ENCODE measurements around the gene ALG10.
"Not testable (repeated sequence)": the region's sequence is repeated elsewhere in the genome, so short reads cannot be mapped to it uniquely, and the experiment has no call there.

Gene ALG10, protein sequence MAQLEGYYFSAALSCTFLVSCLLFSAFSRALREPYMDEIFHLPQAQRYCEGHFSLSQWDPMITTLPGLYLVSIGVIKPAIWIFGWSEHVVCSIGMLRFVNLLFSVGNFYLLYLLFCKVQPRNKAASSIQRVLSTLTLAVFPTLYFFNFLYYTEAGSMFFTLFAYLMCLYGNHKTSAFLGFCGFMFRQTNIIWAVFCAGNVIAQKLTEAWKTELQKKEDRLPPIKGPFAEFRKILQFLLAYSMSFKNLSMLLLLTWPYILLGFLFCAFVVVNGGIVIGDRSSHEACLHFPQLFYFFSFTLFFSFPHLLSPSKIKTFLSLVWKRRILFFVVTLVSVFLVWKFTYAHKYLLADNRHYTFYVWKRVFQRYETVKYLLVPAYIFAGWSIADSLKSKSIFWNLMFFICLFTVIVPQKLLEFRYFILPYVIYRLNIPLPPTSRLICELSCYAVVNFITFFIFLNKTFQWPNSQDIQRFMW

DNA sequence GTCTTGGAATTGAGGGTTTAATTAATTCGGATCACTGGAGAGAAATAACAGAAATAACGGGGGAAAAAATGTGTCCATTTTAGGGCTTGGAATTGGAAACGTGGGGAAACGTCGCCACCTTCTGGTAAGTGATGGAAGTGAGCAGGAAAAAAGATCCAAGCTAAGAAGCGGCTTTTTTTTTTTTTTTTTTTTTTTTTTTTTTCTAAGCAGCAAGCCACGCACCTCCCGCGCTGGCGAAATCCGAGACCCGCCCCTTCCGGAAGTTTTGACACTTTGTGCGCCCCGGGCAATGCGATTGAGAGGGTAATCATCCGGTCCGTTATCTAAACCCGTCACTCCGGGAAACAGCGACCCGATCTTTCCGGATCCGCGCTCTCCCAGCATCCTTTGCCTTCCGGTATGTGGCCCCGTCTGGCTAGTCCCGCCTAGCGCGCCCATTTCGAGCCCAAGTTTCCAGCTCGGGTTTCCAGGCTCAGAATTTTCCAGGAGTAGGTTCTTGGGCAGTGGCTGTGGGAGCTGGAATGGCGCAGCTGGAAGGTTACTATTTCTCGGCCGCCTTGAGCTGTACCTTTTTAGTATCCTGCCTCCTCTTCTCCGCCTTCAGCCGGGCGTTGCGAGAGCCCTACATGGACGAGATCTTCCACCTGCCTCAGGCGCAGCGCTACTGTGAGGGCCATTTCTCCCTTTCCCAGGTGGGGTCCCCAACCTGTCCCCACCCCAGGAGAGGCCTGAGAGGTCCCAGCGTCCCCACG is at the start of gene ALG10:
TSS of gene ALG10 (plus strand) at position 418 of the 752 bp plus-strand sequence. CDS start at position 522, 104 bp downstream.
- peak; percentile 99 for DNase-seq

DNA sequence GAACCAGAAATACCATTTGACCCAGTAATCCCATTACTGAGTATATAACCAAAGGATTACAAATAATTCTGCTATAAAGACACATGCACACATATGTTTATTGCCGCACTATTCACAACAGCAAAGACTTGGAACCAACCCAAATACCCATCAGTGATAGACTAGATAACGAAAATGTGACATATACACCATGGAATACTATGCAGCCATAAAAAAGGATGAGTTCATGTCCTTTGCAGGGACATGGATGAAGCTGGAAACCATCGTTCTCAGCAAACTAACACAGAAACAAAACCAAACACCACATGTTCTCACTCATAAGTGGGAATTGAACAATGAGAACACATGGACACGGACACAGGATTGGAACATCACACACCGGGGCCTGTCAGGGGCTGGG is 49.4 kb upstream of the ALG10 start:
- DNase-seq: not testable (repeated sequence)

DNA sequence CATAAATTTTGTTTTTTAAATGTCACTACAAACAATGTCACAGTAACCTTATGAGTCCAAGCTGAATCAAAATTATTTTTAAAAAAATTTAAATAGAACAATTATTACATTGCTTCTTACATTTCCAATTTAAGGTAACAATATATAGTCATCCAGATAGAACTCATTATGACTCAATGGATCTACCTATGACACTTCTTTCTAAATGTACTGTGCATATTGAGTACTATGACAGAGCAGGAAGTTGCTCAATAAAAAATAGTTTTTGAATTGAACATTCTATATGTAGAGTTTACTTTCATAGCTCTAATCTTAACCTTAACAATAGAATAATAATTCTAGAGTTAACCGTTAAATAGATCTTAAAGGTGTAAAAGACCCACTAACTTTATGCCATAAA is 44.4 kb upstream of the ALG10 start:
- no peak for DNase-seq

DNA sequence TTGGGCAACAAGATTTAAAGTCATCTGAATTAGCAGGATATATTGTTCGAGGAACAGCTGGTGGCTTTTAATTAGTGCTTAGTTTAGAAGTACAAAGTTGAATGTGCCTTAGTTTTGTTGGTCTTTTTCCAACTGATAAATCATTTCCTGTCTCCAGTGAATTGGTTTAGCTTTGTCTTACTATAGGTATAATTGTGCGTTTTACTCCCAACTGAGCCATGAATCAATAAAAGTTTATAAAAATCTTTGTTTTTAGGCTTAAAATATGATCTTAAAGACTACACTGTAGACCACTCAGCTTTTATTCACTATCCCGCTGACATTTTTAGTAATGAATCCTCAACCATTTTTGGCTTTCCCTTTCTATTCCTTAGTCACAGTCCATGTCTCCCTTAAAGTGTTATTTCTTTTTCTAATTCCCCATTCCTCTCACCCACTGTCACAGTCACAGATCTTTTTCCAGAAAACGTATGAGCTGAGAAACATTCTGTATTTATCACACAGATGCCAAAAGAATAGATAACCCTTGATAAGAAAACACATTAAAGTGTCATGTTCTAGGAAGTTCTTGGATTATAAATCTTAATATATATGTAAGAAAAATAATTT is 34.0 kb upstream of the ALG10 start:
- peak; percentile 15 for DNase-seq

DNA sequence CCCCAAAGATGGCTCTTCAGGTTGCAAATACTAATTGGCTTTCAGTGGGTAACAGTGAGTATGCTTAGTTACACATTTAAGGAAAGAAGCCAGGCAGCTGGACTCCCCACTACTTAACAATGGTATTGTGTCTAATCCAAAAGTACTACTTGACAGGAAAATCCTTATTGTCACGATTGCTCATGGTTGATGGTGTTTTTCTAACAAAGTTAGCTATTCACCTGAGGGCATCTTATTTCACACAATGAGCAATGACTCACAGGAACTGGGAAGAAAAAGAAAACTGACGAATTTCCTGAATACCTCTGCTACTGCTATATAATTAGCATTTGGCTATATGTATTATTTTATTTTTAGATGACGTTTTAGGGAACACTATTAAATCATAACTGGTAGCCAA is 33.4 kb upstream of the ALG10 start:
- peak; percentile 8 for DNase-seq

DNA sequence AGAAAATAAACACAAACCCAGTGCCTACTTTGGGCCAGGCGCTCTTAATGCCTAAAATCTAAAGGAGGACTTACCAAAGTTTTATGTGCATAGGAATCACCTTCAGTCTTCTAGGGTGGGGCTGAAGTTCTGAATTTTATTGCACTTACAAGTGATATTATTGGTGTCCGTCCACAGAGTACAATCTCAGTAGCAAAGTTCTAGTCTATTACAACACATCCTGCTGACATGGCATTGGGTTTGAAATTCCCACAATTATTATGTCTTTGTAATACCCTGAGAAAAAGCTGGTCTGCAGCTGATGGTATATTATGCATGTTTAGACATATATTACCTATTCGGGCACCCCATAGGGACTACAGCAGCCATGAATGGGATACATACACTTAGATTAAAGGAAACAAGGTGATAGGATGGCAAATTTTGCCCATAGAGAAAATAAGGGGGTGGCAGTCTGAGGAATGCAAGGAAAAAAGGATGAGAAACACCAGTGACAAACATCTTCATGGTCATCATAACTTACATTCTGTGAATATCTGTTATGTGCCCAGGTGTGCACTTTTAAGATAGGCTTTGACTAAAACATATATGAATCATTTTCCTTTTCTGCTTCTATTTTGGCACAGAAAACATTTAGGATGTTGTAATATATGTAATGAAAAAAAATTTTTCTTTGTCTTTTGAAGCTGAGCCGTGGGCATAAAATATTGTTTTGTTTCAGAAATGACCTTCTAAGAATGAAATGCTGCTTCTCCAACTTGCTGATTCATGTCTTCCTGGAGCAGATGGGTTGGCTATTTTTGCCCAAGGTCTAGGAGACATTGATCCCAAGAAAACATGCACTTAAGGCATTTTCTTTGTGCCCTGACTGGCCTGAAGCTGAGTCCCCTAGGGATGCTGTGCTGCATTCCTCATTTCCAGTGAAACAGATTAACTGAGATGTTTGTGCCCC is 27.2 kb upstream of the ALG10 start:
- DNase-seq: no peak

DNA sequence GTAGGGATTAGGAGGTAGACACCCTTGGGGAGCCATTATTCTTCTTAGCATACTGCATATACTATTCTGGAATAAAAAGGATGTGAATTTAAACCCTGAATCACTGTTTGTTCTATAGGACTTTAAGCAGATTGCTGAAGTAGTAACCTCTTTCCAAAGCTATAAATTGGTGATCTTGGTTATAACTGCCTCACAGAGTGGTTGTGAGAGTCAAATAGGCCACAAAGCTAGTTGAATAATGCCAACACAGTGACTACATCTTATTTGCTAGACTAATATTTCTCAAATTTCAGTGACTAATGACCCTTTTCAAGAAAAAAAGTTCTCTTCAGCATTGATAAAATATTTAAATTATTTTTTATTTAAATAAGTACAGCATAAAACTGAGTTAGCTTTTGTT is 13.5 kb upstream of the ALG10 start:
- not testable (repeated sequence) for DNase-seq

DNA sequence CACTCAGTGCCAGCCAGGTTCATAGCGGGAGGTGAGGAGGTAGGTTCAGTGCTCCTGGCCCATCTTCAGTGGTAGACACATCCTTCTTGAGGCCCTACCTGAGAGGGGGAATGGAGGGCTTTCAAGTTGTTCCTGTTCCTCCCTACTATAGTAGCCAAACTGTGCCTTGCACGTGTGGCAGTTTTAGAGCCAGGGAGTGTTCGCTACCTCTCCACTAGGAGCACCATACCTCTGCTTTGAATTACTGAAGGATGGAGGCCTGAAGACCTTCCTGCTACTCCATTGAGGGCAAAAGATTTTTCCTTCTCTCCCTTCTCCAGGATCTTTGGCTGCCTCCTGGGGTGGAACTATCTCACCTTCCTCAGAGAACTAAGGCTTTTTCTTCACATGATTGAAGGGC is 5.9 kb upstream of the ALG10 start:
- no peak for DNase-seq

DNA sequence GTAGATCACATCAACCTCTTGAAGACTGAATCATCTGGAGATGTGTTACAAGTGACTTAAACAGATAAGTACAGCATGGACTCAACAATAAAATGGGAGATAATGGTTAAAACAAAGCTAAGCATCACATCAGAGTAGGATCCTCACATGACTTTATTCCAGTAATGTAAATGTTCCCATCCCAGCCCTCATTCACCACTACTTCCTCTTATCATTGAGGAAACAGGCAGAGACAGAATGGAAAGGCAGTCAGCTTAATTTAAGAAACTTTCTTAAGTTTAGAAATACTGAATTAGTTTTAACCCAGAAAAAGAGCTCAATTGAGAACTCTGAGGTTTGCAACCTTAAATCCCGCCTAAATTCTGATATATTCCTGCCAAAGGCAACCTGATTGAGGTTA is 1.2 kb upstream of the ALG10 start:
- DNase-seq: peak; percentile 29

DNA sequence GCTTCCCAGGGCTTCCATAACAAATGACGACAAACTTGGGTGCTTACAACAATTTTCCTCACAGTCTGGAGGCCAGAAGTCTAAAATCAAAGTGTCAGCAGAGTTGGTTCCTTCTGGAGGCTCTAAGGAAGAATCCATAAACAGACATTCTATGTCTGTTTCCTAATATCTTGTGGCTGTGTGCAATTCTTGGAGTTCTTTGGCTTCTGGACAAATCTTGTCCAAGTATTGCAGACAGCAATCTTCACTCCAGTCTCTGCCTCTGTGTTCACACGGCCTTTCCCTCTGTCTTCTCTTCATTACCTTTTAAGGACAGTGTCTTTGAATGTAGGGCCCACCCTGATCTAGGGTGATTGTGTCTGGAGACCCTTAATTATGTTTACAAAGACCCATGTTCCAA is 5.4 kb downstream of the ALG10 start:
- not testable (repeated sequence) for DNase-seq

DNA sequence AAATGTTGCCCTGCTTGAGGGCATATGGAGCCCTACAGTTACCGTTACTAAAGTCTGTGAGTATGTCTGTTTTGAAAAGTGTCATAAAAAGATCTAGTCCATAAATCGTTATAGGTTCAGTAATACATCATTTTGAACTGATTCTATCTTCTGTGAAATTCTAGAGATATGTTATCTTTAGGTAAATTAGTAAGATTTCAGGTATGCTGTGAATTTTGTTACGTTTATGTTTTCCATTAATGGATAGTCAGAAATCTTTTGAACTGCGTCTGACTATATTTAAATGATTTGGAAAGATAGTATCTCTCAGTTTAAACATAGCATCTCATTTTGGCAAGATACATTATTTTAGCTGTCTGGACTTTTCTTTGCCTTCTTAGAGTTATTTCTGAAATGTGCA is 8.3 kb downstream of the ALG10 start:
- DNase-seq: no peak

DNA sequence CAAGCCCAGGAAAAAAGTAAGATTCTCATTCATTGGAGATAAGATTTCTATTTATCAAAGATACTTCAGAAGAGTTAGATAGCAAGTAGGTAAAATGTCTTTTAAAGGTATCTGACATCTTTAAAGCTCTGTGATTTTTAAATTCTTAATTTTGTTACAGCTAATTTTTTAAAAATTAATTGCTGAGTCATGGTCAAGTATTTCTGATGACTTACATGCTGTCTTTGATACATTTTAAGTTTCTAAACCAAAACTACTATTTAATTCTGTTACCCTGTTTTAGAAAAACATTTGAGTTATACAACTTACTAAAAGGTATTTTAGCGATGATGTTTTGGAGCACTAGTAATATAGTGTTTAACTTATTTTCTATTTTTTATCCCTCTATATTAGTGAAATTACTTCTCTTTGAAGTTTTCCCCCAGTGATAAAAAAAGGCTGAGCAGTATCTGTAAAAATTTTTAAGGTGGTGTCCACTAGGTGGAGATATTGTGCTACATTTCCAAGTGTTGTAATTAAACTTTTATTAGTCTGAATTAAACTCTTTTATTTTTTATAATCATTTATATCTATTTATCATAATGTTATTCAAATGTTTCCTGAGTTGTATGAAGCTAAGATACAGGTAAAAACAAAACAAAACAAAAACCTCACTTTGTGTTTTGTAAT is 11.5 kb downstream of the ALG10 start:
- peak; percentile 48 for DNase-seq

DNA sequence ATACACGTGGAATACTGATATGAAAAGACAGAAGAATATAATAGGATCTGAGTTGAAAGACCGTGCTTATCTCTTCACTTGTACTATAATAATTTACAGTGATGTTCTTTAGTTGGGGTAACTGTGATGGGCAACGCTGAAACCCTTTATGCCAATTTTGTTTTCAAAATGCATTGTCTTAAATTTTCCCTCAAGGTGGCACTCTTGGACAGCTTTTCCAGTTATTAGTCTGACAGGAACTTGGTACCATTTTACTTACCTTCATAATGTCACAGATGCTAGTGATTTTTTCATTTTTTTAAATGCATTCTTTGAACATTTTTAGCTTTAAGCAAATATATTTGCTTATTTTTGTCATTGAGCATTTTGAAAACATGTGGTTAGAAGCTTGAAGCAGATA is 16.1 kb downstream of the ALG10 start:
- peak; percentile 43 for DNase-seq

DNA sequence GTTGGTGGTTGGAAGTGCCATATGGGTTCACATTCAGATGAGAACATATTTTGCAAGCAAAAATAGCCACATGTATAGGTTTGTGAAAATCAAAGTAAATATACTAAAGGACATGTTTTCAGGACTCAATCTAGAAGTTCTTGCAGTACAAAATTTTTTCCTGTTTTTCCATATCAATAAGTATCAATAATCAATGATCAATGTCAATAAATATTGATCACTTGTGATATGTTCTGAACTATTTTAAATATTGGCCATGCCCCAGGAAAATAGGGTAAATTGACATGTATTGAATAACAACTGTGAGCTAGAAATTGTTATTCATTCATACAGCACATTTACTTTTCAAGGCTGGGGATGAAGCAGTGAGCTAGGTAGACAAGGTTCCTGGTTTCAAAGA is 24.3 kb downstream of the ALG10 start:
- DNase-seq: no peak

DNA sequence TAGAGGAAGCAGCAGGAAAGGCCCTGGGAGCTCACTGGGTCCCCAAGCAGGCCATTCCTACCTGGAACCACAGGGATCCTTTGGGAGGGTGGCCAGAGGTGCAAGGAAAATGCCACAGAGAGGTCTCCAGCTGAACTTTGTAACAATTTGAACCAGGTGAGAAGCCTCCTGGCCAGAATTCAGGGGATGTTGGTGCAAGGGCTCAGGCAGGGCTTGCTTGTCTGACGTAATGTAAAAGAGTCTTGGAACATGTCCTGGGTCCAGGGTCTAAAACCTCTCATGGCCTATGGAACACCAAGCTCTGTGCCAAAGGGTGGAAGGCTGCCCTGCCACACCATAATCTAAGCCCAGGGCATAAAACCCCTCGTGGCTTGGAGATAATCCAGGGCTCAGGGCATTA is 25.6 kb downstream of the ALG10 start:
- not testable (repeated sequence) for DNase-seq

DNA sequence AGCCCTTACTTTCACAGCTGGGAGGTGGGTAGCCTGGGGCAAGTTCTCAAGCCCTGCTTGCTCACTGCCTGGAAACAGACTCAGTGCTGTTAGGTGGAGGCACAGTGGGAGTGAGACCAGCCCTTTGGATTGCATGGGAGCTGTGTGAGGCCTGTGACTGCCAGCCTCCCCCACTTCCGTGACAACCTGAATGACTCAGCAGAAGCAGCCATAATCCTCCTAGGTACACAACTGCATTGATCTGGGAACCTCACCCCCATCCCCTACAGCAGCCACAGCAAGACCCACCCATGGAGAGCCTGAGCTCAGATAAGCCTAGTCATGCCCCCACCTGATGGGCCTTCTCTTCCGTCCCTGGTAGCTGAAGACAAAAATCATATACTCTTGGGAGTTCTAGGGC is 26.4 kb downstream of the ALG10 start:
- no peak for DNase-seq

DNA sequence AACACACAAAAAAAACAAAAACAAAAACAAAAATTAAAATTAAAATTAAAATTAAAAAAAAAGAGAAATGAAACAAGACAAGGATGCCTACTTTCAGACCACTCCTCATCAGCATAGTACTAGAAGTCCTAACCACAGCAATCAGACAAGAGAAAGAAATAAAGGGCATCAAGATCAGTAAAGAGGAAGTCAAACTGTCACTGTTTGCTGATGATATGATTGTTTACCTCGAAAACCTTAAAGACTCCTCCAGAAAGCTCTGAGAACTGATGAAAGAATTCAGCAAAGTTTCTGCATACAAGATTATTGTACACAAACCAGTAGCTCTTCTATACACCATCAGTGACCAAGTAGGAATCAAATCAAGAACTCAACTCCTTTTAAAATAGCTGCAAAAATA is 29.2 kb downstream of the ALG10 start:
- DNase-seq: no peak

DNA sequence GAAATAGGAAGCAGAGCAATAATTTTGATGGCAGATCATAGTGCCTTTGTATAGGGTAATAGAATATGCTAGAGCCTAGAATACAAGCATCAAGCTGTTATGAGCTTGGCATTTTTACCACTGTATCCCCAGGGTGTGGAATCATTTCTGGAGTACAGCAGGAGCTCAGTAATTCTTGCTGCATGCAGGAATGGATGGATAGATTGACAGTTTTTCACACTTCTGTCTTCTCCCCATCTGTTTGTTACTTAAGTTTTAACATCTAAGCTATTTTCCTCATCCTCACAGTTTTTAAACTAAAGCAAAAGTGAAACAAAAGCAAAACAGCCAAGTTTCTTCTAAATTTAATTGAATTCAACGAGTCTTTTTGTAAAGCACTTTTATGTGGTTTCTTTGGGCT is 32.6 kb downstream of the ALG10 start:
- no peak for DNase-seq

Data from NCI-H82 (cell line).